Left colon (tissue), 2 donors: ENCODE measurements around the gene SUB1. TPM values are rescaled to one million over a fixed set of nuclear protein-coding genes. Genes with fewer than 3 reads are reported as not detected.

Source experiments
- ATAC-seq: fragments of 200-7000 bp; cut with Tn5 transposase; one replicate; pipeline ENCODE4 v1.9.1; 2020; ENCODE audit warnings: mild to moderate bottlenecking, moderate library complexity
- DNase-seq, 2 donors: peaks; one replicate each; pipeline ENCODE4 v3.0.0-alpha.2; 2020
- intact Hi-C, 2 donors: fragments of 100-400 bp; cut with DNase I in 1 of 2; cut with micrococcal nuclease in 1 of 2; formaldehyde crosslinking; loops; one replicate each; pipeline versions ENCODE4 v1.11.2 to v1.14.0; 2022; cut with DNase I, micrococcal nuclease
- total RNA-seq, 2 donors: library from RNA; stranded (reverse); fragmentation: NEBNext Ultra II Directional; extraction: Animal tissue kit (Norgen Biotek cat#: 25700); gene quantifications; one replicate each; pipeline ENCODE4 v1.2.1, GENCODE V29; 2021
- donor health status: DM: no; HTN: no; CAD: no.
- donor health status: DM: yes; HTN: yes; CAD: no.

Gene SUB1
- total RNA-seq, 2 donors from 2014 or later: 169 to 188 TPM

GRCh38 chr5:32589942-32590869 lies 4.8 kb downstream of the SUB1 start:
- DNase-seq (no peak), ATAC-seq (no peak)
- intact Hi-C loops: loop anchor here in 1 of 2 donors (5.0 kb wide), 1 partner anchor 98 kb away; no protein-coding TSS in a partner anchor

- ATAC-seq: peak; percentile 63
- no peak for DNase-seq
- intact Hi-C loops: loop anchor here in 1 of 2 donors (5.0 kb wide), 1 partner anchor 108 kb away; no protein-coding TSS in a partner anchor
Observed at GRCh38 chr5:32595118-32595517, 9.8 kb downstream of the SUB1 start.

GRCh38 chr5:32597041-32597629 lies 11.8 kb downstream of the SUB1 start:
- intact Hi-C loops: loop anchor here in 1 of 2 donors (5.0 kb wide), 1 partner anchor 110 kb away; no protein-coding TSS in a partner anchor
- ATAC-seq: no peak
- no peak for DNase-seq

- ATAC-seq (no peak), DNase-seq (no peak)
- intact Hi-C loops: loop anchor here in 1 of 2 donors (5.0 kb wide), 1 partner anchor 111 kb away; no protein-coding TSS in a partner anchor
Observed at GRCh38 chr5:32598260-32598937, 13.0 kb downstream of the SUB1 start.

- intact Hi-C loops: loop anchor here in 1 of 2 donors (5.0 kb wide), 1 partner anchor 112 kb away; no protein-coding TSS in a partner anchor
- no peak for DNase-seq
- no peak for ATAC-seq
Observed at GRCh38 chr5:32598997-32599549, 13.7 kb downstream of the SUB1 start.

- intact Hi-C loops: no loop called here
- ATAC-seq: no peak
- no peak for DNase-seq
Observed at GRCh38 chr5:32600054-32600622, 14.8 kb downstream of the SUB1 start.

GRCh38 chr5:32601623-32602295 lies 16.4 kb downstream of the SUB1 start:
- peak; percentile 81 for ATAC-seq
- intact Hi-C loops: no loop called here
- DNase-seq: no peak

GRCh38 chr5:32602906-32603305 lies 17.5 kb downstream of the SUB1 start:
- intact Hi-C loops: no loop called here
- no peak for DNase-seq
- ATAC-seq: no peak

GRCh38 chr5:32604800-32605765 lies 19.7 kb downstream of the SUB1 start:
- ATAC-seq: no peak
- no peak for DNase-seq
- intact Hi-C loops: no loop called here

GRCh38 chr5:32605766-32606152 lies 20.4 kb downstream of the SUB1 start:
- no peak for ATAC-seq
- intact Hi-C loops: no loop called here
- no peak for DNase-seq

- intact Hi-C loops: loop anchor here in 1 of 2 donors (10.0 kb wide), 1 partner anchor 128 kb away; no protein-coding TSS in a partner anchor
- peak; percentile 94 for ATAC-seq
Observed at GRCh38 chr5:32612134-32612888, 27.0 kb downstream of the SUB1 start.

GRCh38 chr5:32613050-32613672 lies 27.8 kb downstream of the SUB1 start:
- DNase-seq (peak; percentile 67 to 88), ATAC-seq (peak; percentile 88)
- intact Hi-C loops: loop anchor here in 1 of 2 donors (10.0 kb wide), 1 partner anchor 128 kb away; no protein-coding TSS in a partner anchor

More at GRCh38 chr5:32612134-32612888, 27.0 kb downstream of the SUB1 start:
- DNase-seq: peak in 1 of 2 donors; percentile 23

- ATAC-seq: no peak
- no peak for DNase-seq
- intact Hi-C loops: loop anchor here in 1 of 2 donors (10.0 kb wide), 1 partner anchor 130 kb away; no protein-coding TSS in a partner anchor
Observed at GRCh38 chr5:32615236-32615635, 29.9 kb downstream of the SUB1 start.

GRCh38 chr5:32618962-32619361 lies 33.6 kb downstream of the SUB1 start:
- no peak for ATAC-seq
- intact Hi-C loops: loop anchor here in 1 of 2 donors (10.0 kb wide), 1 partner anchor 134 kb away; no protein-coding TSS in a partner anchor
- DNase-seq: no peak

GRCh38 chr5:32621256-32621655 lies 35.9 kb downstream of the SUB1 start:
- DNase-seq (no peak), ATAC-seq (no peak)
- intact Hi-C loops: no loop called here
